ENCODE results near the gene CRACR2B. TPM values are rescaled to one million over a fixed set of nuclear protein-coding genes. Genes with fewer than 3 reads are reported as not detected.

Gene CRACR2B
- total and polyA plus RNA-seq, 2 of the 13 experiments (the other 11 are each of a cell fraction or from before 2014, with no cell fraction given): 14.9 to 21.0 TPM

- no peak for TF ChIP-seq ARID5B (CRISPR knock-in tag; IDR thresholded peaks at IDR 0.05)
- no peak for TF ChIP-seq FOXK2 (IDR thresholded peaks at IDR 0.05)
- TF ChIP-seq MBNL3 (CRISPR knock-in tag; conservative IDR thresholded peaks at IDR 0.05): no peak
- TF ChIP-seq ZNF251 (CRISPR knock-in tag; IDR thresholded peaks at IDR 0.05): no peak
- no peak for TF ChIP-seq SOX5 (CRISPR knock-in tag; IDR thresholded peaks at IDR 0.05; ENCODE audit: borderline replicate concordance)
- TF ChIP-seq TERF1 (CRISPR knock-in tag; IDR thresholded peaks at IDR 0.05): no peak
- no peak for TF ChIP-seq HNRNPLL (IDR thresholded peaks at IDR 0.05; ENCODE audit: low read depth, low read length, poor library complexity, severe bottlenecking)
- TF ChIP-seq GTF2F1 (IDR thresholded peaks at IDR 0.05; ENCODE audit: low read length): no peak
- TF ChIP-seq TEAD2 (CRISPR knock-in tag; IDR thresholded peaks at IDR 0.05): no peak
- no peak for TF ChIP-seq HMG20B (CRISPR knock-in tag; conservative IDR thresholded peaks at IDR 0.05)
- no peak for TF ChIP-seq ARID4A (CRISPR knock-in tag; IDR thresholded peaks at IDR 0.05; ENCODE audit: borderline replicate concordance)
- no peak for TF ChIP-seq ZMAT5 (CRISPR knock-in tag; IDR thresholded peaks at IDR 0.05; ENCODE audit: borderline replicate concordance, low read depth)
- no peak for TF ChIP-seq ZNF704 (CRISPR knock-in tag; IDR thresholded peaks at IDR 0.05; ENCODE audit: borderline replicate concordance)
- TF ChIP-seq KMT2B (CRISPR knock-in tag; IDR thresholded peaks at IDR 0.05): no peak
- peak; percentile 53 for TF ChIP-seq ZNF770 (CRISPR knock-in tag; IDR thresholded peaks at IDR 0.05)
- TF ChIP-seq KLF6 (CRISPR knock-in tag; IDR thresholded peaks at IDR 0.05): no peak
- peak; percentile 7; the same call in 1 of the 2 replicates for TF ChIP-seq ZNF724P (CRISPR knock-in tag; IDR thresholded peaks at IDR 0.05; ENCODE audit: borderline replicate concordance)
- no peak for TF ChIP-seq ZNF121 (CRISPR knock-in tag; IDR thresholded peaks at IDR 0.05)
Observed at GRCh38 chr11:841981-842369, 14.3 kb downstream of the CRACR2B start (continued).

Measured in HepG2 (cell line).